Fibroblast of pulmonary artery (primary cell): ENCODE measurements around the gene CLC.
A peak's percentile ranks its signal among the peaks of the same experiment; 100 is the strongest.

Experiments used
- DNase-seq: peaks from one replicate; pipeline ENCODE4 v3.0.0-alpha.2; 2010; ENCODE audit warnings: low read depth
- H3K4me3 ChIP-seq: replicated peaks from 2 replicates; pipeline ENCODE4 v1.5.1; 2011; ENCODE audit warnings: low read depth, mild to moderate bottlenecking, control low read depth, low read length, moderate library complexity
- TF ChIP-seq, protein P1 (sequence below): IDR thresholded peaks from 2 replicates; pipeline ENCODE4 v1.5.1; 2011; ENCODE audit warnings: mild to moderate bottlenecking, control low read depth, low read length, inconsistent platforms; ENCODE audit errors: missing control alignments

CLC gene

DNA sequence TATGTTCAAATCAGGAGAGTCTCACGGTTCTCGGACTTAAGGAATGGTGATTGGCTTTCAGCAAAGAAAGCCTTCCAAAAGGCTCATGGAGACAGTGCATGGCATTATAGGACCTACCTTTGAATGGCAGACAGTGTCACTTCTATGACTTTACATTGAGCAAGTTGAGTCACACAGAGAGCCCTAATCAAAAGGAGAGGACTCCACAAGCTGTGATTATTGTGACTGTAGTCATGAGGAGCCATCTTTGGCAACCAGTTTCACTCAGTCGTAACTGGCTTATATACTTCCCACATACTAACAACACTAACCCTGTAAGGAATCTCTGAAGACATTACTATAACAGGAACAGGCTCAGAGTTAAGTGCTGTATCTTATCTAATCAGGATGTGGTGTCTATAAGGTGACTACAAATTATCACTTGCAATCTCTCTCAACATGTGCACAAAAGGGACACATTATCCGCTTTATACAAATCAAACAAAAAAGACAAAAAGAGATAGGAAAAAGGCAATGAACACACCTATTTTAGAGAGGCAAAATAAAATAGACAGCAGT is 27.4 kb downstream of the CLC start:
- DNase-seq = no peak
- TF ChIP-seq, protein P1, sequence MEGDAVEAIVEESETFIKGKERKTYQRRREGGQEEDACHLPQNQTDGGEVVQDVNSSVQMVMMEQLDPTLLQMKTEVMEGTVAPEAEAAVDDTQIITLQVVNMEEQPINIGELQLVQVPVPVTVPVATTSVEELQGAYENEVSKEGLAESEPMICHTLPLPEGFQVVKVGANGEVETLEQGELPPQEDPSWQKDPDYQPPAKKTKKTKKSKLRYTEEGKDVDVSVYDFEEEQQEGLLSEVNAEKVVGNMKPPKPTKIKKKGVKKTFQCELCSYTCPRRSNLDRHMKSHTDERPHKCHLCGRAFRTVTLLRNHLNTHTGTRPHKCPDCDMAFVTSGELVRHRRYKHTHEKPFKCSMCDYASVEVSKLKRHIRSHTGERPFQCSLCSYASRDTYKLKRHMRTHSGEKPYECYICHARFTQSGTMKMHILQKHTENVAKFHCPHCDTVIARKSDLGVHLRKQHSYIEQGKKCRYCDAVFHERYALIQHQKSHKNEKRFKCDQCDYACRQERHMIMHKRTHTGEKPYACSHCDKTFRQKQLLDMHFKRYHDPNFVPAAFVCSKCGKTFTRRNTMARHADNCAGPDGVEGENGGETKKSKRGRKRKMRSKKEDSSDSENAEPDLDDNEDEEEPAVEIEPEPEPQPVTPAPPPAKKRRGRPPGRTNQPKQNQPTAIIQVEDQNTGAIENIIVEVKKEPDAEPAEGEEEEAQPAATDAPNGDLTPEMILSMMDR = no peak
- H3K4me3 ChIP-seq = no peak overlapping the region

DNA sequence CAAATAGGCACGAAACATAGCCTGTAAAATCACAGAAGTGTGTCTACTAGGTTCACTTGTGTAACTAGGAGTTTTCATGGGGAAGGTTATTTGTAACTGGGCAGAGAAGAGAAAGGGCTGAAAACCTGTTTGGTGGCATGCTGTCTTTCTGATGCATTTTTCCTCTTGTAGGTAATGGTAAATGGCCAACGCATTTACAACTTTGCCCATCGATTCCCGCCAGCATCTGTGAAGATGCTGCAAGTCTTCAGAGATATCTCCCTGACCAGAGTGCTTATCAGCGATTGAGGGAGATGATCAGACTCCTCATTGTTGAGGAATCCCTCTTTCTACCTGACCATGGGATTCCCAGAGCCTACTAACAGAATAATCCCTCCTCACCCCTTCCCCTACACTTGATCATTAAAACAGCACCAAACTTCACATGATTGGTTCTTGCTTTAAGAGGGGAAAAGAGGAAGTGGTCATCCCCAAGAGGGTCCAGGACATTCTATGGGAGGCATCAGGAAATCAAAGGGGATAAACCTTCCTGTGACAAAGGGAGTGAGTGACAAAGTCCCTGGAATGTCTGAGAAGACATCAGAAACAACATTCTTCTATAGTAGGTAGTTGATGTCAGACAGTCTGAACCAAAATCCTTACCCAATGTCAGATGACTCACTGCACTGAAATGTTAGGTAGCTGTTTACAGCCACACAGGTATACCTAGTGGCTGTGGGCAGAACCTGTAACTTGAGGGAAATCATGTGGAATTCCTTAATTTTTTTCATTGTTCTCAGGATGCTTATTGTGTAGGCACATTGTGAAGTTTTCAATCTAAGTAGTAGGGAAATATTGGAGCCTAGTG is 28.6 kb downstream of the CLC start:
- TF ChIP-seq, protein P1 = no peak
- DNase-seq = no peak
- H3K4me3 ChIP-seq = no peak overlapping the region

DNA sequence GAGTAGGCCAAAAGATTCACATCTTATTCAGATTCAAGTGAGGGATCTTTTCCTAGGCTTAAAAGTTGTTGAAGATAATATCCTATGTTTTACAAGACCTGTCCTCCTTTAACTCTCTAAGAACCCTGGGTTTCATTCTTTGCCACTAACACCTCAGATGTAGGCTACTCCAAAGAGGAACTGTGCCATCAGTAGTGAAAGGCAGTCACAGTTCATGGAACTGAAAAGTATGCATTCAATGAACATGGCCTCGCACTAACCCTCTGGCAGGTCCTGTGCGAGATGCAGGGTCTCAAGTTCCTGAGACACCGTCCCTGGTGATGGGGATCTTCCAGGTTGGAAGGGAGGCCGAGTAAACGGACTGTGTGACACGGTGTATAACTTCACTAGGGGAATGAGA is 29.2 kb downstream of the CLC start:
- H3K4me3 ChIP-seq = no peak overlapping the region
- TF ChIP-seq, protein P1 = no peak
- DNase-seq = no peak

DNA sequence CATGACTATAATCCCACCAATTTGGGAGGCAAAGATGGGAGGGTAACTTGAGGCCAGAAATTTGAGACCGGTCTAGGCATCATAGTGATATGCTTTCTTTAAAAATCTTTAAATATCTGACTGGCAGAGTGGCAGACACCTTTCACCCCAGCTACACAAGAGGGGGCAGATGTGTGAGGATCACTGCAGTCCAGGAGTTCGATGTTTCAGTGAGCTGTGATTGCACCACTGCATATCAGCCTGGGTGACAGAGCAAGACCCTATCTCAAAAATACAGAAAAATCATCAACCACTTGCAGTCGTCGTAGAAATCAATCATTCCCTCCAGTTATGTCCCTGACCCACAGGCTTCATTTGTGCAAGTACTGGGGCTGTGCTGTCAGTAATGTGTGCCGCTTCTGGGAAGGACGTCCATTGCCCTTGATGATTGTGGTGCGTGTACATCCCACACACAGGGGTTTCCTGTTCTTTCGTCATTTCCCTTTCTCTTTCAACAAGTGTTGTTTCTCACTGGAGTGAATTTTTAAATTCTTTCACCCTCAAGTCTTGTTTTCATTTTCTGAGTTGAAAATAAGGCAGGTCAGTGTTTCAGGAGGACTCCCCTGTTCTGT is 32.1 kb downstream of the CLC start:
- TF ChIP-seq, protein P1 = no peak
- DNase-seq = peak; percentile 23
- H3K4me3 ChIP-seq = no peak overlapping the region

DNA sequence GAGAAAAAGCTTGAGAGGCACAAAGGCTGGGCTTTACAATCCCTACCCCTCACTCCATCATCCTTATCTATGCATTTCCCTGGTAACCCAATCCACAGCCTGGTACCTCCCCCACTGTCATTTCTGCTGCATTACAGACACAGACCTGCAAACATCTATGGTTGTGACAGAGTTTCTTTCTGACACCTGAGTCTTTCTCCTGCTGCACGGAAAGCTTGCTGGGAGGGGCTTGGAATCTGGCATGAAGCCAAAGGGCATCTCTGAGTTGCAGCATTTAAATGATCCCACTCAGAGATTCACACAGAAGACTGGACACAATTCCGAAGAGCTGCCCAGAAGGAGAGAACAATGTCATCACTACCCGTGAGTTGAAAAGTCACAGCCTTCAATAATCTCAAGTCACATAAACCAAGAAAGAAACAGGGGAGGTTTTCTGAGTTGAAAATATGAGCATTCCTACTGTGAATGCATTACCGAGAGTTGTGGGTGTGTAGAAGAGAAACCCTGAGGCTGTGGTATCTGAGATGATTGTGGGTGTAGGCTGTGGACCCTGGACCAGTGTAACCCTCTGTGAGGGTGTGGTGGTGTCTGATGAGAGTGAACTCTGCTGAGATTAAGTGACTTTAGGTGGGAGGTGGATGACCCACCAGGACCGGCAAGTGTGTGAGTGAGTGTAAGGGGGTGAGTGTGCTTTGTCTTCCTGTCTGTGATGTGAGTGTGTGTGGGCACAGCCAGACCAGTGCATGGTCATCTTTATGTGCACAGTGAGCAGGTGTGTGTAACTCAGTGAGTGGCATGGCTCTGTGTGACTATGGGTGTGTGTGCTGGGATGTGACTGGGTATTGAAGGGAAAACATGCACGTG is 33.4 kb downstream of the CLC start, which contains the start of gene LGALS14:
LGALS14 (plus strand) TSS at position 301 of the 864 bp plus-strand sequence; CDS start at position 349, 48 bp downstream.
- H3K4me3 ChIP-seq = no peak within 1 kb of the TSS
- TF ChIP-seq, protein P1 = no peak
- no peak for DNase-seq

DNA sequence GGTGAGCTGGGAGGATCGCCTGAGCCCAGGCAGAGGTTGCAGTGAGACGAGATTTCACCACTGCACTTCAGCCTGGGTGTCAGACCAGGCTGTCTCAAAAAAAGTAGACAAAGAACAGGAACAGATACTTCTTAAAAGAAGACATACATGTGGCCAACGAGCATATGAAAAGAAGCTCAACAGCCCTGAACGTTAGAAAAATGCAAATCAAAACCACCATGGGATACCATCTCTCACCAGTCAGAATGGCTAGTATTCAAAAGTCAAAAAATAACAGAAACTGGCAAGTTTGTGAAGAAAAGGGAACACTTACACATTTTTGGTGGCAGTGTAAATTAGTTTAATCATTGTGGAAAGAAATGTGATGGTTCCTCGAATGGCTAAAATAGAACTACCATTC is 36.5 kb downstream of the CLC start:
- TF ChIP-seq, protein P1 = no peak
- H3K4me3 ChIP-seq = no peak overlapping the region
- DNase-seq = no peak
